HG02970 (cell line): ENCODE measurements around the gene MME.
"Not testable (repeated sequence)": the region's sequence is repeated elsewhere in the genome, so short reads cannot be mapped to it uniquely, and the experiment has no call there.

Experiments
- ATAC-seq: cut with Tn5 transposase; IDR thresholded peaks from one replicate; pipeline ENCODE4 v1.9.1; 2021; ENCODE audit warnings: mild to moderate bottlenecking, moderate library complexity, moderate number of reproducible peaks; ENCODE audit not compliant: unreplicated experiment, low FRiP score

The MME gene

GRCh38 chr3:155083313-155083905 is 3.3 kb downstream of the MME start:
- ATAC-seq = no peak

GRCh38 chr3:155084567-155084966 is 4.4 kb downstream of the MME start:
- no peak for ATAC-seq

- ATAC-seq = no peak
These were observed 5.9 kb downstream of the MME start for GRCh38 chr3:155086051-155086450.

GRCh38 chr3:155088706-155089345 is 8.7 kb downstream of the MME start:
- ATAC-seq = no peak

GRCh38 chr3:155089495-155089894 is 9.4 kb downstream of the MME start:
- no peak for ATAC-seq

GRCh38 chr3:155093261-155093660 is 13.1 kb downstream of the MME start:
- no peak for ATAC-seq

- no peak for ATAC-seq
These were observed 16.3 kb downstream of the MME start for GRCh38 chr3:155096303-155097008.

GRCh38 chr3:155097009-155097349 is 16.9 kb downstream of the MME start:
- ATAC-seq = no peak

- no peak for ATAC-seq
These were observed 21.3 kb downstream of the MME start for GRCh38 chr3:155101398-155101797.

- no peak for ATAC-seq
These were observed 22.2 kb downstream of the MME start for GRCh38 chr3:155102329-155102728.

GRCh38 chr3:155103686-155104085 is 23.6 kb downstream of the MME start:
- no peak for ATAC-seq

GRCh38 chr3:155106119-155106518 is 26.0 kb downstream of the MME start:
- ATAC-seq = no peak

- ATAC-seq = no peak
These were observed 29.9 kb downstream of the MME start for GRCh38 chr3:155110022-155110421.

- no peak for ATAC-seq
These were observed 31.1 kb downstream of the MME start for GRCh38 chr3:155110996-155111901.

GRCh38 chr3:155111971-155112370 is 31.9 kb downstream of the MME start:
- no peak for ATAC-seq

GRCh38 chr3:155112661-155113389 is 32.7 kb downstream of the MME start:
- ATAC-seq = no peak

GRCh38 chr3:155124745-155125144 is 44.6 kb downstream of the MME start:
- ATAC-seq = not testable (repeated sequence)

- no peak for ATAC-seq
These were observed 49.3 kb downstream of the MME start for GRCh38 chr3:155129396-155129795.

GRCh38 chr3:155130001-155130400 is 49.9 kb downstream of the MME start:
- no peak for ATAC-seq

GRCh38 chr3:155131104-155131503 is 51.0 kb downstream of the MME start:
- ATAC-seq = no peak
